IMR-90 (cell line): ENCODE data around the gene MSX1. TPM values are rescaled to one million over a fixed set of nuclear protein-coding genes. Genes with fewer than 3 reads are reported as not detected.

Experiments
- ATAC-seq: fragments of 200-7000 bp; cut with Tn5 transposase; 2 replicates; pipeline ENCODE4 v1.9.1; 2020; ENCODE audit warnings: low read depth, mild to moderate bottlenecking, moderate library complexity
- BruUV-seq: library from RNA; stranded (reverse); fragments of 400-500 nt; replicated peaks from 2 replicates; lab custom pipeline; 2021; lab: Mats Ljungman, UMichigan
- CTCF ChIA-PET: fragments of 300-600 bp; formaldehyde crosslinking; extraction: SDS; loops from one replicate; lab custom pipeline; 2021; ENCODE audit warnings: antibody characterized with exemption; lab: Yijun Ruan, JAX
- POLR2A ChIA-PET: fragments of 300-600 bp; sonication (Branson Sonifier 250); formaldehyde crosslinking; loops from one replicate; lab custom pipeline; 2022; ENCODE audit warnings: antibody characterized with exemption; ENCODE audit not compliant: unreplicated experiment; lab: Charles Lee
- DNase-seq: peaks from one replicate; pipeline ENCODE4 v3.0.0; 2013
- H2AFZ ChIP-seq: replicated peaks from 2 replicates; pipeline ENCODE3; 2013; ENCODE audit warnings: low read length, mild to moderate bottlenecking; ENCODE audit not compliant: poor library complexity
- H2AK5ac ChIP-seq: 2 replicates; pipeline ENCODE4 v1.6.1; 2013; ENCODE audit warnings: low read depth, low read length, inconsistent platforms
- H2AK9ac ChIP-seq: replicated peaks from 2 replicates; pipeline ENCODE3; 2013; ENCODE audit warnings: mild to moderate bottlenecking, low read depth, low read length, moderate library complexity; ENCODE audit not compliant: poor library complexity
- H2BK120ac ChIP-seq: 2 replicates; pipeline ENCODE4 v1.6.1; 2013; ENCODE audit warnings: low read depth, low read length, inconsistent platforms
- H2BK15ac ChIP-seq: 3 replicates; pipeline ENCODE4 v1.6.1; 2013; ENCODE audit warnings: low read depth, low read length, inconsistent platforms
- H2BK20ac ChIP-seq: 2 replicates; pipeline ENCODE4 v1.6.1; 2013; ENCODE audit warnings: low read depth, mild to moderate bottlenecking, inconsistent platforms, low read length, moderate library complexity
- H2BK5ac ChIP-seq: 2 replicates; pipeline ENCODE4 v1.6.1; 2013; ENCODE audit warnings: mild to moderate bottlenecking, low read depth, low read length, inconsistent platforms; ENCODE audit not compliant: poor library complexity, severe bottlenecking
- H3K14ac ChIP-seq: replicated peaks from 2 replicates; pipeline ENCODE4 v1.6.1; 2013; ENCODE audit warnings: low read depth, low read length, inconsistent platforms
- H3K18ac ChIP-seq: 2 replicates; pipeline ENCODE4 v1.6.1; 2013; ENCODE audit warnings: low read depth, low read length, control low read depth
- H3K23ac ChIP-seq: 2 replicates; pipeline ENCODE4 v1.6.1; 2013; ENCODE audit warnings: low read depth, low read length, inconsistent platforms
- H3K27ac ChIP-seq: 2 replicates; pipeline ENCODE4 v1.5.1; 2013; ENCODE audit warnings: mild to moderate bottlenecking, control low read depth, low read length; ENCODE audit not compliant: insufficient read depth
- H3K27me3 ChIP-seq: 2 replicates; pipeline ENCODE4 v1.6.1; 2013; ENCODE audit warnings: low read length; ENCODE audit not compliant: control insufficient read depth, insufficient read depth
- H3K36me3 ChIP-seq: 2 replicates; pipeline ENCODE4 v1.6.1; 2013; ENCODE audit warnings: low read length, mixed read lengths; ENCODE audit not compliant: control insufficient read depth, insufficient read depth
- H3K4ac ChIP-seq: 2 replicates; pipeline ENCODE4 v1.6.1; 2013; ENCODE audit warnings: low read depth, low read length, inconsistent platforms
- H3K4me1 ChIP-seq: 2 replicates; pipeline ENCODE4 v1.6.1; 2013; ENCODE audit warnings: low read length, mixed read lengths; ENCODE audit not compliant: control insufficient read depth, insufficient read depth
- H3K4me2 ChIP-seq: 2 replicates; pipeline ENCODE4 v1.6.1; 2013; ENCODE audit warnings: low read depth, mild to moderate bottlenecking, control low read depth, low read length, moderate library complexity
- H3K4me3 ChIP-seq: 2 replicates; pipeline ENCODE4 v1.5.1; 2013; ENCODE audit warnings: low read depth, mild to moderate bottlenecking, control low read depth, low read length, moderate library complexity; ENCODE audit not compliant: insufficient read depth
- H3K56ac ChIP-seq: 2 replicates; pipeline ENCODE4 v1.6.1; 2013; ENCODE audit warnings: low read length, inconsistent platforms; ENCODE audit not compliant: insufficient read depth; ENCODE audit errors: extremely low read depth
- H3K79me1 ChIP-seq, 2 experiments: 2 replicates each; pipeline ENCODE4 v1.6.1; 2013; ENCODE audit warnings: low read length in 2 of 2, inconsistent platforms in 1 of 2, low read depth in 1 of 2
- H3K9ac ChIP-seq: 2 replicates; pipeline ENCODE4 v1.6.1; 2013; ENCODE audit warnings: low read depth, low read length, control low read depth
- H3K9me1 ChIP-seq: 2 replicates; pipeline ENCODE4 v1.6.1; 2013; ENCODE audit warnings: low read length, inconsistent platforms; ENCODE audit not compliant: insufficient read depth
- H3K9me3 ChIP-seq: 2 replicates; pipeline ENCODE4 v1.6.1; 2013; ENCODE audit warnings: low read length; ENCODE audit not compliant: control insufficient read depth, insufficient read depth
- H4K20me1 ChIP-seq: 2 replicates; pipeline ENCODE4 v1.6.1; 2013; ENCODE audit warnings: low read length, inconsistent platforms; ENCODE audit not compliant: insufficient read depth
- H4K5ac ChIP-seq: 2 replicates; pipeline ENCODE4 v1.6.1; 2013; ENCODE audit warnings: mild to moderate bottlenecking, low read depth, low read length, control low read depth
- H4K8ac ChIP-seq, 2 experiments: 2 replicates each; pipeline ENCODE4 v1.6.1; 2013; ENCODE audit warnings: low read depth in 2 of 2, low read length in 2 of 2, control low read depth in 1 of 2, inconsistent platforms in 1 of 2
- H4K91ac ChIP-seq: 2 replicates; pipeline ENCODE4 v1.6.1; 2013; ENCODE audit warnings: low read depth, low read length, inconsistent platforms; ENCODE audit not compliant: insufficient read depth
- CHD1 ChIP-seq: IDR thresholded peaks from 2 replicates; pipeline ENCODE4 v1.6.1; 2012; ENCODE audit warnings: low read depth, low read length, improper control_type of control experiment
- RFX5 ChIP-seq: IDR thresholded peaks from 2 replicates; pipeline ENCODE4 v1.8.0; 2012; ENCODE audit warnings: low read depth, mild to moderate bottlenecking, low read length, moderate library complexity
- WGBS, 2 experiments: methylation state at CpG; one replicate each; pipeline versions ENCODE4 v1.1.5 to v1.1.7; 2013; ENCODE audit warnings: missing lambda C conversion rate in 2 of 2; ENCODE audit not compliant: insufficient read length in 1 of 2; ENCODE audit errors: extremely low coverage in 2 of 2; 5-methylcytosine and 5-hydroxymethylcytosine counted together
- dilution Hi-C: fragments of 300-500 bp; cut with HindIII; formaldehyde crosslinking; loops from one replicate; pipeline ENCODE4 v1.14.3; 2018; ENCODE audit warnings: low sequenced_read_pairs; ENCODE audit not compliant: unreplicated experiment
- in situ Hi-C: fragments of 300-500 bp; cut with MboI; formaldehyde crosslinking; loops from 3 replicates; pipeline ENCODE4 v1.14.3; 2019; ENCODE audit warnings: low sequenced_read_pairs, inconsistent platforms, mixed read lengths
- intact Hi-C: fragments of 100-400 bp; cut with micrococcal nuclease; formaldehyde crosslinking; loops from 2 replicates; pipeline ENCODE4 v1.10.0; 2022
- polyA plus RNA-seq, 3 experiments: library from polyadenylated mRNA; depleted of rRNA; stranded (reverse); fragments of >200 nt; gene quantifications; 2 replicates each; pipeline ENCODE4 v1.2.3, GENCODE V29; 2012; ENCODE audit warnings: low replicate concordance in 1 of 3
- total RNA-seq: library from RNA; depleted of rRNA; stranded (reverse); fragments of >200 nt; gene quantifications from 2 replicates; pipeline ENCODE4 v1.2.3, GENCODE V29; 2012

The MSX1 gene
- total and polyA plus RNA-seq, 2 of the 4 experiments (the other 2 are of a cell fraction) = 1.1 to 3.9 TPM

- ATAC-seq (no peak), DNase-seq (no peak)
- CTCF ChIA-PET = no interaction called here
- intact Hi-C loops (no loop called here), in situ Hi-C loops (no loop called here), dilution Hi-C loops (no loop called here)
- no TSS peak for BruUV-seq
- H3K4me3 ChIP-seq = no peak overlapping the region
- H4K5ac ChIP-seq = no peak overlapping the region
- H4K91ac ChIP-seq = no peak overlapping the region
- POLR2A ChIA-PET = no interaction called here
- 80% methylated on average over 1 of the region's 12 CpGs; no CpG with 5 or more reads in 1 of the 2 experiments for WGBS, 2 experiments
- H3K9me1 ChIP-seq = no peaks in the 10 kb centered on the region; the same call in 1 of the 2 replicates
- H2BK120ac ChIP-seq = no peak overlapping the region
- no peaks in the 10 kb centered on the region for H3K79me1 ChIP-seq
- no peak overlapping the region for H3K23ac ChIP-seq
- no peak overlapping the region for H3K14ac ChIP-seq
- H3K4ac ChIP-seq = no peak overlapping the region
- no peak overlapping the region for H3K9ac ChIP-seq
- H3K56ac ChIP-seq = no peak overlapping the region
- H4K8ac ChIP-seq = no peak overlapping the region
- H2BK20ac ChIP-seq = no peak overlapping the region
- peaks cover 57% of the 10 kb centered on the region for H3K27me3 ChIP-seq
- H2AFZ ChIP-seq = no peak overlapping the region
- no peak overlapping the region for H3K4me2 ChIP-seq
- H4K20me1 ChIP-seq = no peaks in the 10 kb centered on the region
- no peak overlapping the region for H3K27ac ChIP-seq
- H2AK9ac ChIP-seq = no peak overlapping the region
- no peak overlapping the region for H2AK5ac ChIP-seq
- TF ChIP-seq CHD1 = no peak
- no peak for TF ChIP-seq RFX5
- H3K4me1 ChIP-seq = no peaks in the 10 kb centered on the region
- no peak overlapping the region for H2BK15ac ChIP-seq
- no peaks in the 10 kb centered on the region for H3K36me3 ChIP-seq
- H3K18ac ChIP-seq = no peak overlapping the region
- no peak overlapping the region for H2BK5ac ChIP-seq
- no peaks in the 10 kb centered on the region for H3K9me3 ChIP-seq
Observed at GRCh38 chr4:4876945-4877661, 17.6 kb downstream of the MSX1 start.
